Measurements from ENCODE around the gene PRKRIP1.
A peak's percentile ranks its signal among the peaks of the same experiment; 100 is the strongest.
"Not testable (repeated sequence)": the region's sequence is repeated elsewhere in the genome, so short reads cannot be mapped to it uniquely, and the experiment has no call there.

Gene PRKRIP1

DNA sequence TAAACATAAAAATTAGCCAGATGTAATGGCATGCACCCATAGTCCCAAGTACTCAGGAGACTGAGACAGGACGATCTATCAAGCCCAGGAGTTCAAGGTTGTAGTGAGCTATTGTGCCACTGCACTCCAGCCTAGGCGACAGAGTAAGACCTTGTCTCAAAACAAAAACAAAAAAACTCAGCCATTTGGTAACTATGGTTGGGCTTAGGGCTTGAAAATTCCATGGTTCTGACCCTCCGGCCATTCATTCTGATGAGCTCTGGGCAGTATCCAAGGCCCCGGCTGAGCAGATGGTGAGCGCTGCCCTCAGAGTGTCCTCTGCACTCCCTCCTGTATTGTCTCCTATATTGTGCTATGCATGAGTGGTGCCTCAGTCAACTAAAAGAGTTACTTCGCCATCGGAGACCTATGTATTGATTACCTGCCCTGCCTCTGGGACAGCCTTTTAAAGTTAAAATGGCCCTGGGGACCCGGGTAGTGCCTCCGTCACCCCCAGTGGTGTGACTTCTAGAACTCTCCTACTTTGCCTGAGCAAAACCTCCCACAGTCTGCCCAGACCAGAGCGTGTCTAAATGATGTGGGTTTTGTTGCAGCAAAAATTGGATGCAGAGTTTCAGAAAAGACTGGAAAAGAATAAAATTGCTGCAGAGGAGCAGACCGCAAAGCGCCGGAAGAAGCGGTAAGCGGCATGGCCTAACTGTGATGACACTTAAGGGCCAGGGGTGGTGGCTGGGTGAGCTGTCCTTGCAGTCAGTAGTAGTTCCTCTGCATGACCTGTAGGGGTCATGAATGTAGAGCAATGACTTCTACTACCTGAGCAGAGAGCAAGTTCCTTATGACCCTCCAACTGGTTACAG, 8.1 kb downstream of the PRKRIP1 start:
- TF ChIP-seq MYC (IDR thresholded peaks at IDR 0.05; ENCODE audit: low read depth, low read length) (peak; percentile 44; the same call in 1 of the 2 replicates), POLR2A (IDR thresholded peaks at IDR 0.05; ENCODE audit: extremely low read depth, insufficient read length) (no peak), MAX (IDR thresholded peaks at IDR 0.05; ENCODE audit: low read depth, low read length) (peak; percentile 62; the same call in 1 of the 2 replicates)
- TF ChIP-seq, protein P1, sequence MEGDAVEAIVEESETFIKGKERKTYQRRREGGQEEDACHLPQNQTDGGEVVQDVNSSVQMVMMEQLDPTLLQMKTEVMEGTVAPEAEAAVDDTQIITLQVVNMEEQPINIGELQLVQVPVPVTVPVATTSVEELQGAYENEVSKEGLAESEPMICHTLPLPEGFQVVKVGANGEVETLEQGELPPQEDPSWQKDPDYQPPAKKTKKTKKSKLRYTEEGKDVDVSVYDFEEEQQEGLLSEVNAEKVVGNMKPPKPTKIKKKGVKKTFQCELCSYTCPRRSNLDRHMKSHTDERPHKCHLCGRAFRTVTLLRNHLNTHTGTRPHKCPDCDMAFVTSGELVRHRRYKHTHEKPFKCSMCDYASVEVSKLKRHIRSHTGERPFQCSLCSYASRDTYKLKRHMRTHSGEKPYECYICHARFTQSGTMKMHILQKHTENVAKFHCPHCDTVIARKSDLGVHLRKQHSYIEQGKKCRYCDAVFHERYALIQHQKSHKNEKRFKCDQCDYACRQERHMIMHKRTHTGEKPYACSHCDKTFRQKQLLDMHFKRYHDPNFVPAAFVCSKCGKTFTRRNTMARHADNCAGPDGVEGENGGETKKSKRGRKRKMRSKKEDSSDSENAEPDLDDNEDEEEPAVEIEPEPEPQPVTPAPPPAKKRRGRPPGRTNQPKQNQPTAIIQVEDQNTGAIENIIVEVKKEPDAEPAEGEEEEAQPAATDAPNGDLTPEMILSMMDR (IDR thresholded peaks at IDR 0.05; ENCODE audit: low read depth, low read length), result peak; percentile 87
- H3K4me3 ChIP-seq (ENCODE audit: low read depth, low read length), result no peak overlapping the region
- DNase-seq (ENCODE audit: low read depth), result peak; percentile 89

GRCh38 chr7:102404862-102405188, 8.7 kb downstream of the PRKRIP1 start:
- DNase-seq (ENCODE audit: low read depth); H3K4me3 ChIP-seq (ENCODE audit: low read depth, low read length): not testable (repeated sequence)

DNA sequence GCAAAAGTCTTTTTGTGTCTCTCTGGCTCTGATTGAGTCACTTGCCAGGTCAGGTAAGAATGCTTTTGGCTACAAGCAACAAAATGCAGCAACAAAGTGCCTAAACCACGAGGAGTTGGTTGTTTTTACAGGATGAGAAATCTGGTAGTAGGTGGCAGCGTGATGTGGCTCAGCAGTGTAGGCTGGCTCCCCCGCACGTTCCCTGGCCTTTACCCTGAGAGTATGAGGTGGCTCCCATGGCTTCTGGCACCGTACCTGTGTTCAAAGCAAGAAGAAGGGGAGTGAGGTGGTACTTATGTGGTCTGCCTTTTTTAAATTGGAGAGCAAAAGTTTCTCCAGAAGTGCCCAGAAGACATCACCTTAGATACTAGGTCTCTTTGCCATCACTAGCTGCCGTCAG, 11.7 kb downstream of the PRKRIP1 start:
- no peak for TF ChIP-seq MAX (IDR thresholded peaks at IDR 0.05; ENCODE audit: low read depth, low read length)
- no peak for TF ChIP-seq MYC (IDR thresholded peaks at IDR 0.05; ENCODE audit: low read depth, low read length)
- no peak for TF ChIP-seq POLR2A (IDR thresholded peaks at IDR 0.05; ENCODE audit: extremely low read depth, insufficient read length)
- TF ChIP-seq, protein P1 (IDR thresholded peaks at IDR 0.05; ENCODE audit: low read depth, low read length), result no peak
- DNase-seq (ENCODE audit: low read depth), result no peak
- no peak overlapping the region for H3K4me3 ChIP-seq (ENCODE audit: low read depth, low read length)

DNA sequence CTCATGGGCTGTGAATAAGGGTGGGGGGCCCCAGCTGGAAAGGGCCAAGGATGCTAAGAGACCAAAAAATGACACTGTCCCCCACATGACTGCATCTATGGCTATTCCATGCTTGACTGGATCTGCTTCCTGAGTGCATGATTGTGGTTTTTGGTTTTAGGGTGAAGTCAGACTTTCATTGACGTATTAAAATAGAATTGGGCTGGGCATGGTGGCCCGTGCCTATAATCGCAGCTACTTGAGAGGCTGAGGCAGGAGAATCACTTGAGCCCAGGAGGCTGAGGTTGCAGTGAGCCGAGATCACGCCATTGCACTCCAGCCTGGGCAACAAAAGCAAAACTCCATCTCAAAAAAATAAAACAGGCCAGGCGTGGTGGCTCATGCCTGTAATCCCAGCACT, 12.4 kb downstream of the PRKRIP1 start:
- DNase-seq (ENCODE audit: low read depth); H3K4me3 ChIP-seq (ENCODE audit: low read depth, low read length): not testable (repeated sequence)

GRCh38 chr7:102409340-102409739, 13.2 kb downstream of the PRKRIP1 start:
- H3K4me3 ChIP-seq (ENCODE audit: low read depth, low read length), result no peak overlapping the region
- no peak for DNase-seq (ENCODE audit: low read depth)
- TF ChIP-seq, protein P1 (IDR thresholded peaks at IDR 0.05; ENCODE audit: low read depth, low read length), result no peak
- TF ChIP-seq MYC (IDR thresholded peaks at IDR 0.05; ENCODE audit: low read depth, low read length) (no peak), POLR2A (IDR thresholded peaks at IDR 0.05; ENCODE audit: extremely low read depth, insufficient read length) (no peak), MAX (IDR thresholded peaks at IDR 0.05; ENCODE audit: low read depth, low read length) (no peak)

DNA sequence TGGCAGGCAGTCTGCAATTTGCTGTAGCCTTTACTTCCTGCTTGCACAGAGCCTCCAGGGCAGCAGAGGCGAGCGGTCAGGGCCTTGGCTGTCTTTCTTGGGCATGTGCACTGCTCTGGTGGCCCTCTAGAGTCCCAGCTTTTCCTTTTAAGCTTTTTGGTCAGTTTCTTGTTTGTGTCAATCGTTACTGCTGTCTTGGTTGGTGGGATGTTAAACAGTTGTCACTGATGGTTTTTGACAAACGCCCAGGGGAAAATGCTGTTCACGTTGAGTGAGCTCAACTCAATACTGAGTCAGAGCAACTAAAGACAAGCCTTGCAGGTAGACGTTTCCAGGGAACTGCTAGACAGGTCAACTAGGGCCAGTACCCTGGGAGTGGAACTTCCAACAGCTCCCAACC, 14.0 kb downstream of the PRKRIP1 start:
- DNase-seq (ENCODE audit: low read depth), result no peak
- TF ChIP-seq POLR2A (IDR thresholded peaks at IDR 0.05; ENCODE audit: extremely low read depth, insufficient read length) (no peak), MAX (IDR thresholded peaks at IDR 0.05; ENCODE audit: low read depth, low read length) (no peak), MYC (IDR thresholded peaks at IDR 0.05; ENCODE audit: low read depth, low read length) (no peak)
- TF ChIP-seq, protein P1 (IDR thresholded peaks at IDR 0.05; ENCODE audit: low read depth, low read length), result no peak
- no peak overlapping the region for H3K4me3 ChIP-seq (ENCODE audit: low read depth, low read length)

GRCh38 chr7:102410918-102411317, 14.8 kb downstream of the PRKRIP1 start:
- DNase-seq (ENCODE audit: low read depth), result no peak
- H3K4me3 ChIP-seq (ENCODE audit: low read depth, low read length), result no peak overlapping the region

More at GRCh38 chr7:102410918-102411317, 14.8 kb downstream of the PRKRIP1 start:
- TF ChIP-seq MAX (IDR thresholded peaks at IDR 0.05; ENCODE audit: low read depth, low read length) (no peak), POLR2A (IDR thresholded peaks at IDR 0.05; ENCODE audit: extremely low read depth, insufficient read length) (no peak), MYC (IDR thresholded peaks at IDR 0.05; ENCODE audit: low read depth, low read length) (no peak)
- TF ChIP-seq, protein P1 (IDR thresholded peaks at IDR 0.05; ENCODE audit: low read depth, low read length), result no peak

All from NB4 (cell line).